Activated CD4-positive, alpha-beta memory T cell treated with anti-CD3 and anti-CD28 coated beads, Interleukin-2, amount 10 ng/mL, durations not matched to agents 7 days and 5 days (primary cell): Measurements from ENCODE around the gene OR51D1. TPM values are rescaled to one million over a fixed set of nuclear protein-coding genes. Genes with fewer than 3 reads are reported as not detected.

Source experiments
- CTCF ChIA-PET: fragments of 350-600 bp; sonication (Branson Sonifier 250); formaldehyde crosslinking; loops from one replicate; lab custom pipeline; 2021; ENCODE audit warnings: antibody characterized with exemption, inconsistent platforms; lab: Charles Lee
- POLR2A ChIA-PET: fragments of 350-600 bp; sonication (Branson Sonifier 250); formaldehyde crosslinking; loops from one replicate; lab custom pipeline; 2021; ENCODE audit warnings: antibody characterized with exemption; lab: Charles Lee
- DNase-seq: peaks from one replicate; pipeline ENCODE4 v3.0.0-alpha.2; 2020
- H3K27ac Mint-ChIP-seq: one replicate; pipeline ENCODE4 v1.8.0; 2021; ENCODE audit warnings: mild to moderate bottlenecking, mixed read lengths
- H3K27me3 Mint-ChIP-seq: one replicate; pipeline ENCODE4 v1.8.0; 2021; ENCODE audit warnings: mixed read lengths
- H3K36me3 Mint-ChIP-seq: one replicate; pipeline ENCODE4 v1.8.0; 2021; ENCODE audit warnings: low read depth, mixed read lengths
- H3K4me1 Mint-ChIP-seq: one replicate; pipeline ENCODE4 v1.8.0; 2021; ENCODE audit warnings: mixed read lengths
- H3K4me3 Mint-ChIP-seq: one replicate; pipeline ENCODE4 v1.8.0; 2021; ENCODE audit warnings: mild to moderate bottlenecking, mixed read lengths
- H3K9me3 Mint-ChIP-seq: one replicate; pipeline ENCODE4 v1.8.0; 2021; ENCODE audit warnings: mixed read lengths
- total RNA-seq, 2 experiments: library from RNA; stranded (reverse); gene quantifications; one replicate each; pipeline ENCODE4 v1.2.3, GENCODE V29; 2021

OR51D1 gene
- total RNA-seq, 2 experiments from 2014 or later: not detected

GRCh38 chr11:4658629-4659445, 21.6 kb downstream of the OR51D1 start:
- Mint-ChIP-seq H3K9me3 (no peaks in the 10 kb centered on the region), H3K27ac (no peak overlapping the region), H3K4me3 (no peak overlapping the region), H3K4me1 (no peaks in the 10 kb centered on the region), H3K27me3 (peaks cover 2% of the 10 kb centered on the region), H3K36me3 (no peaks in the 10 kb centered on the region)
- DNase-seq: no peak
- ChIA-PET CTCF (no interaction called here), POLR2A (interaction anchor here (0.7 kb wide), 1 partner anchor 11 kb away, joined by 3 read pairs; no protein-coding TSS in a partner anchor)

GRCh38 chr11:4662876-4663275, 25.6 kb downstream of the OR51D1 start:
- Mint-ChIP-seq H3K27ac (no peak overlapping the region), H3K36me3 (no peaks in the 10 kb centered on the region), H3K9me3 (no peaks in the 10 kb centered on the region), H3K27me3 (peaks cover 2% of the 10 kb centered on the region), H3K4me1 (no peaks in the 10 kb centered on the region), H3K4me3 (no peak overlapping the region)
- ChIA-PET POLR2A (no interaction called here), CTCF (no interaction called here)
- DNase-seq: no peak

GRCh38 chr11:4664183-4664582, 26.9 kb downstream of the OR51D1 start:
- Mint-ChIP-seq H3K36me3 (no peaks in the 10 kb centered on the region), H3K4me1 (no peaks in the 10 kb centered on the region), H3K4me3 (no peak overlapping the region), H3K27me3 (peaks cover 2% of the 10 kb centered on the region), H3K27ac (no peak overlapping the region), H3K9me3 (no peaks in the 10 kb centered on the region)
- no peak for DNase-seq
- CTCF ChIA-PET: no interaction called here
- POLR2A ChIA-PET: no interaction called here

- no peak overlapping the region for H3K27ac Mint-ChIP-seq
- ChIA-PET POLR2A (no interaction called here), CTCF (no interaction called here)
- no peaks in the 10 kb centered on the region for H3K36me3 Mint-ChIP-seq
- no peak for DNase-seq
- H3K4me1 Mint-ChIP-seq: no peaks in the 10 kb centered on the region
- H3K9me3 Mint-ChIP-seq: no peaks in the 10 kb centered on the region
- H3K27me3 Mint-ChIP-seq: peaks cover 2% of the 10 kb centered on the region
- no peak overlapping the region for H3K4me3 Mint-ChIP-seq
Observed at GRCh38 chr11:4664786-4665185, 27.5 kb downstream of the OR51D1 start.

- CTCF ChIA-PET: no interaction called here
- no peaks in the 10 kb centered on the region for H3K9me3 Mint-ChIP-seq
- peaks cover 2% of the 10 kb centered on the region for H3K27me3 Mint-ChIP-seq
- DNase-seq: no peak
- POLR2A ChIA-PET: no interaction called here
- H3K4me3 Mint-ChIP-seq: no peak overlapping the region
- no peaks in the 10 kb centered on the region for H3K36me3 Mint-ChIP-seq
- H3K4me1 Mint-ChIP-seq: no peaks in the 10 kb centered on the region
- no peak overlapping the region for H3K27ac Mint-ChIP-seq
Observed at GRCh38 chr11:4665424-4665823, 28.1 kb downstream of the OR51D1 start.

GRCh38 chr11:4671741-4672140, 34.5 kb downstream of the OR51D1 start:
- Mint-ChIP-seq H3K4me3 (no peak overlapping the region), H3K9me3 (no peaks in the 10 kb centered on the region), H3K4me1 (no peaks in the 10 kb centered on the region), H3K36me3 (no peaks in the 10 kb centered on the region), H3K27me3 (no peaks in the 10 kb centered on the region), H3K27ac (no peak overlapping the region)
- POLR2A ChIA-PET: no interaction called here
- CTCF ChIA-PET: interaction anchor here (1.2 kb wide), 1 partner anchor 35 kb away, joined by 4 read pairs; the partner anchor contains the start of gene OR51D1
- DNase-seq: no peak

- Mint-ChIP-seq H3K4me3 (no peak overlapping the region), H3K27me3 (no peaks in the 10 kb centered on the region), H3K9me3 (no peaks in the 10 kb centered on the region), H3K4me1 (no peaks in the 10 kb centered on the region), H3K27ac (no peak overlapping the region), H3K36me3 (no peaks in the 10 kb centered on the region)
- POLR2A ChIA-PET: no interaction called here
- CTCF ChIA-PET: interaction anchor here (1.2 kb wide), 1 partner anchor 35 kb away, joined by 4 read pairs; the partner anchor contains the start of gene OR51D1
- no peak for DNase-seq
Observed at GRCh38 chr11:4672470-4672869, 35.2 kb downstream of the OR51D1 start.

GRCh38 chr11:4673781-4674180, 36.5 kb downstream of the OR51D1 start:
- CTCF ChIA-PET: no interaction called here

GRCh38 chr11:4677948-4678347, 40.7 kb downstream of the OR51D1 start:
- ChIA-PET CTCF (no interaction called here), POLR2A (no interaction called here)
- no peak overlapping the region for H3K4me3 Mint-ChIP-seq
- H3K9me3 Mint-ChIP-seq: no peaks in the 10 kb centered on the region
- H3K36me3 Mint-ChIP-seq: no peaks in the 10 kb centered on the region
- no peaks in the 10 kb centered on the region for H3K4me1 Mint-ChIP-seq
- H3K27me3 Mint-ChIP-seq: no peaks in the 10 kb centered on the region
- no peak overlapping the region for H3K27ac Mint-ChIP-seq
- no peak for DNase-seq

More at GRCh38 chr11:4673781-4674180, 36.5 kb downstream of the OR51D1 start:
- POLR2A ChIA-PET: no interaction called here
- Mint-ChIP-seq H3K4me3 (no peak overlapping the region), H3K27me3 (no peaks in the 10 kb centered on the region), H3K36me3 (no peaks in the 10 kb centered on the region), H3K4me1 (no peaks in the 10 kb centered on the region), H3K9me3 (no peaks in the 10 kb centered on the region), H3K27ac (no peak overlapping the region)
- no peak for DNase-seq

- H3K4me3 Mint-ChIP-seq: no peak overlapping the region
- no peaks in the 10 kb centered on the region for H3K36me3 Mint-ChIP-seq
- ChIA-PET CTCF (no interaction called here), POLR2A (no interaction called here)
- H3K4me1 Mint-ChIP-seq: no peaks in the 10 kb centered on the region
- no peak for DNase-seq
- no peak overlapping the region for H3K27ac Mint-ChIP-seq
- no peaks in the 10 kb centered on the region for H3K9me3 Mint-ChIP-seq
- no peaks in the 10 kb centered on the region for H3K27me3 Mint-ChIP-seq
Observed at GRCh38 chr11:4680341-4680740, 43.1 kb downstream of the OR51D1 start.

GRCh38 chr11:4682623-4683419, 45.5 kb downstream of the OR51D1 start:
- no peak for DNase-seq
- no peak overlapping the region for H3K4me3 Mint-ChIP-seq
- ChIA-PET CTCF (interaction anchor here (1.0 kb wide), 1 partner anchor 10 kb away, joined by 3 read pairs; no protein-coding TSS in a partner anchor), POLR2A (no interaction called here)
- no peaks in the 10 kb centered on the region for H3K9me3 Mint-ChIP-seq
- no peaks in the 10 kb centered on the region for H3K4me1 Mint-ChIP-seq
- H3K27ac Mint-ChIP-seq: no peak overlapping the region
- H3K27me3 Mint-ChIP-seq: no peaks in the 10 kb centered on the region
- no peaks in the 10 kb centered on the region for H3K36me3 Mint-ChIP-seq

- Mint-ChIP-seq H3K36me3 (no peaks in the 10 kb centered on the region), H3K27ac (no peak overlapping the region), H3K27me3 (no peaks in the 10 kb centered on the region), H3K4me3 (no peak overlapping the region), H3K4me1 (no peaks in the 10 kb centered on the region), H3K9me3 (no peaks in the 10 kb centered on the region)
- POLR2A ChIA-PET: no interaction called here
- no peak for DNase-seq
- CTCF ChIA-PET: no interaction called here
Observed at GRCh38 chr11:4684631-4685285, 47.5 kb downstream of the OR51D1 start.
